MCF 10A (cell line): ENCODE data around the gene ANKMY1. TPM values are rescaled to one million over a fixed set of nuclear protein-coding genes. Genes with fewer than 3 reads are reported as not detected.

Source experiments
- BruUV-seq: library from RNA; stranded (reverse); fragments of 400-500 nt; replicated peaks from 2 replicates; lab custom pipeline; 2021; lab: Mats Ljungman, UMichigan
- CTCF ChIA-PET: fragments of 300-600 bp; sonication (Branson Sonifier 250); formaldehyde crosslinking; extraction: SDS; loops from one replicate; lab custom pipeline; 2021; ENCODE audit warnings: antibody characterized with exemption, inconsistent platforms; lab: Yijun Ruan, JAX
- POLR2A ChIA-PET: fragments of 300-600, 350-650 bp; sonication (Branson Sonifier 250); formaldehyde crosslinking; extraction: SDS; loops from one replicate; lab custom pipeline; 2020; ENCODE audit warnings: antibody characterized with exemption, inconsistent platforms; lab: Yijun Ruan, JAX
- DNase-seq: peaks from one replicate; pipeline ENCODE4 v3.0.0-alpha.2; 2018; ENCODE audit not compliant: unreplicated experiment
- H3K27ac Mint-ChIP-seq: one replicate; pipeline ENCODE4 v1.8.0; 2022; ENCODE audit warnings: mild to moderate bottlenecking, low read depth, mixed read lengths; ENCODE audit not compliant: unreplicated experiment
- H3K27me3 Mint-ChIP-seq: one replicate; pipeline ENCODE4 v1.8.0; 2022; ENCODE audit warnings: mixed read lengths; ENCODE audit not compliant: insufficient read depth, unreplicated experiment
- H3K36me3 Mint-ChIP-seq: one replicate; pipeline ENCODE4 v1.8.0; 2022; ENCODE audit warnings: mild to moderate bottlenecking, moderate library complexity, mixed read lengths; ENCODE audit not compliant: insufficient read depth, unreplicated experiment
- H3K4me1 Mint-ChIP-seq: one replicate; pipeline ENCODE4 v1.8.0; 2022; ENCODE audit warnings: mixed read lengths; ENCODE audit not compliant: insufficient read depth, unreplicated experiment
- H3K4me3 Mint-ChIP-seq: one replicate; pipeline ENCODE4 v1.8.0; 2022; ENCODE audit warnings: mild to moderate bottlenecking, moderate library complexity, mixed read lengths; ENCODE audit not compliant: unreplicated experiment
- H3K9me3 Mint-ChIP-seq: one replicate; pipeline ENCODE4 v1.8.0; 2022; ENCODE audit warnings: mixed read lengths; ENCODE audit not compliant: unreplicated experiment
- intact Hi-C: fragments of 100-400 bp; cut with micrococcal nuclease; formaldehyde crosslinking; loops from 2 replicates; pipeline ENCODE4 v1.14.1; 2022
- total RNA-seq: library from RNA; stranded (reverse); gene quantifications from 2 replicates; pipeline ENCODE4 v1.2.3, GENCODE V29; 2022
- TF ChIP-seq, protein P1 (sequence below): fragments of 200-600 bp; IDR thresholded peaks from one replicate; pipeline ENCODE4 v1.8.0; 2022; ENCODE audit warnings: antibody characterized with exemption, mild to moderate bottlenecking; ENCODE audit not compliant: unreplicated experiment

The ANKMY1 gene
- total RNA-seq, 1 experiment from 2014 or later = 22.2 TPM

DNA sequence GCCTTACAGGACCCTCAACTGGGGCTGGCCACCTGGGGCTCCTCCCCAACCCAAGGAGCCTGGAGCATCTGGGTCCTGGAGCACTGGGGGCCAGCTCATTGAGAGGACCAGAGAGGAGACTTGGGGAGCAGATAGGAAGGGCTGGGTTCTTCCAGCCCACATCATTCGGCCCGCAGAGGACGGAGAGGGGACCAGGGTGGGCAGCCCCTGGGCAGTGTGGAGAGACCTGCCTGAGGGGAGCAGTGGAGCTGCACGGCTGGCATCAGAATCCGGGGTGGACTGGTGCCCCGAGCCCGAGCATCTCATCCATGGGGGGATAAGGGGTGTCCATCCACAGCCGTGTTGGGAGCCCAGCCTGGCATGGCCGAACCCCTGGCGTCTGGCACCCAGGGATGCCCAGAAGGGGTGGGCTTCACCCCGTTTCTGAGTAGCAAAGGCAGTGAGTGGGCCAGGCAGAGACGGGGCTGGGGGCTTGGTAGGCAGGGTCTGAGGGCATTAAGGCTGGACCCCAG lies 111.1 kb downstream of the ANKMY1 start:
- H3K4me3 Mint-ChIP-seq = no peak overlapping the region
- no peak overlapping the region for H3K27ac Mint-ChIP-seq
- POLR2A ChIA-PET = no interaction called here
- CTCF ChIA-PET = interaction anchor here (1.1 kb wide), 1 partner anchor 8 kb away, joined by 3 read pairs; no protein-coding TSS in a partner anchor
- no peaks in the 10 kb centered on the region for H3K27me3 Mint-ChIP-seq
- intact Hi-C loops = no loop called here
- peaks cover 9% of the 10 kb centered on the region for H3K36me3 Mint-ChIP-seq
- no peaks in the 10 kb centered on the region for H3K9me3 Mint-ChIP-seq
- BruUV-seq = no TSS peak
- TF ChIP-seq, protein P1, sequence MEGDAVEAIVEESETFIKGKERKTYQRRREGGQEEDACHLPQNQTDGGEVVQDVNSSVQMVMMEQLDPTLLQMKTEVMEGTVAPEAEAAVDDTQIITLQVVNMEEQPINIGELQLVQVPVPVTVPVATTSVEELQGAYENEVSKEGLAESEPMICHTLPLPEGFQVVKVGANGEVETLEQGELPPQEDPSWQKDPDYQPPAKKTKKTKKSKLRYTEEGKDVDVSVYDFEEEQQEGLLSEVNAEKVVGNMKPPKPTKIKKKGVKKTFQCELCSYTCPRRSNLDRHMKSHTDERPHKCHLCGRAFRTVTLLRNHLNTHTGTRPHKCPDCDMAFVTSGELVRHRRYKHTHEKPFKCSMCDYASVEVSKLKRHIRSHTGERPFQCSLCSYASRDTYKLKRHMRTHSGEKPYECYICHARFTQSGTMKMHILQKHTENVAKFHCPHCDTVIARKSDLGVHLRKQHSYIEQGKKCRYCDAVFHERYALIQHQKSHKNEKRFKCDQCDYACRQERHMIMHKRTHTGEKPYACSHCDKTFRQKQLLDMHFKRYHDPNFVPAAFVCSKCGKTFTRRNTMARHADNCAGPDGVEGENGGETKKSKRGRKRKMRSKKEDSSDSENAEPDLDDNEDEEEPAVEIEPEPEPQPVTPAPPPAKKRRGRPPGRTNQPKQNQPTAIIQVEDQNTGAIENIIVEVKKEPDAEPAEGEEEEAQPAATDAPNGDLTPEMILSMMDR = no peak
- peaks cover 14% of the 10 kb centered on the region for H3K4me1 Mint-ChIP-seq
- DNase-seq = no peak

DNA sequence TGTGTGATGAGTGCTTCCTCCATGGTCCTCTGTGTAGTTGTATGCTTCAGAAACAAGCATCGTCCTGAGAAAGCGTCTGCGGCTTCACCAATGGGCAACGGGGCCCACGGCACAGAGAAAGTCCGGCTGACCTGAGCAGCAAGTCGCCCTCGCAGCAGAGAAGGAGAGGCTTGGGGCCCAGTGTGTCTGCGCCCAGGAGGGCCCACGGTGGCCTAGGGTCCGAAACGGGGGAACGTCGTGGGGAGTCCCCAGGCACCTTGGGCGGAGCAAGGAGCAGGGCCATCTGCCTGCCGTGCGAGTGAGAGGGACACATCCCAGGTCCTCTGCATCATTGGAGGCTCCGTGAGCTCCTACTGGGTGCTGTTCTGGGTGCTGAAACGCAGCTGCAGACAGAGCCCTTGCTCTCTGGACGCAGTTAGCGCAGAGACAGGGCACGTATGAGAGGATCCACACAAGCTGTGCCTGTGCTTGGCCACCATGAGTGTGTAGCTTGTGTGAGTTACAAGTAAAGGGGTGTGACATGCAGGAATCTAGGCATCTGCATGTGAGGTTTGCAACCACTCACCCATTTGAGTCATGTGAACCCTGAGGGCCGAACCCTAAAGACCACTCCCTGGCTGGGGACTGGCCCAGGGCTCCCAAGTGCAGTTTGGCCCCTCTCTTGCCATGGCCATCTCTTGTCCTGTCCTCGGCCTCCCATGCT lies 111.7 kb downstream of the ANKMY1 start:
- POLR2A ChIA-PET = no interaction called here
- DNase-seq = no peak
- H3K4me1 Mint-ChIP-seq = peaks cover 14% of the 10 kb centered on the region
- peaks cover 6% of the 10 kb centered on the region for H3K36me3 Mint-ChIP-seq
- no peaks in the 10 kb centered on the region for H3K9me3 Mint-ChIP-seq
- TF ChIP-seq, protein P1 = no peak
- CTCF ChIA-PET = interaction anchor here (1.1 to 1.4 kb wide), 2 partner anchors 8 to 214 kb away, joined by 3 to 6 read pairs; no protein-coding TSS in a partner anchor
- no peak overlapping the region for H3K27ac Mint-ChIP-seq
- BruUV-seq = no TSS peak
- intact Hi-C loops = no loop called here
- no peak overlapping the region for H3K4me3 Mint-ChIP-seq
- H3K27me3 Mint-ChIP-seq = no peaks in the 10 kb centered on the region

DNA sequence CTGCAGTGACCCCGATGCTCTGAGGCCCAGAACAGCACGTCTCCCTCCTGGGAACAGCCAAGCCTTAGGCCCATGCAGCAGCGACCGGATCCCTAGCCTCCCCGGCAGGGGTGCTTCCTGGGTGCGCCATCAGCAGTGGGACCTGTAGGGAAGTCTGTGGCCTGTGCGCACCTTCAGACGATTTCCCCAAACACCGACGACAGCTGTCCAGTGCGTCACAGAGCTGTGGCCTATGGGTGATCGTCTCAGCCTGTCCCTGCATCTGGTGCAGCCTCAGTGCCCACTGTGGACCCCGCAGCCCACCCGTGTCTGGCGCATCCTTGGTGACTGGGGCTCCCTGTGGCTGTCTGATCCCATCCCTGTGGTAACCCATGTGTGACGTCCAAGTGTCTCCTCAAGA lies 113.3 kb downstream of the ANKMY1 start:
- Mint-ChIP-seq H3K4me3 (no peak overlapping the region), H3K9me3 (no peaks in the 10 kb centered on the region), H3K27ac (no peak overlapping the region), H3K27me3 (no peaks in the 10 kb centered on the region), H3K36me3 (peaks cover 6% of the 10 kb centered on the region), H3K4me1 (no peaks in the 10 kb centered on the region)
- intact Hi-C loops = no loop called here
- BruUV-seq = no TSS peak
- TF ChIP-seq, protein P1 = no peak
- ChIA-PET POLR2A (no interaction called here), CTCF (interaction anchor here (0.5 to 1.4 kb wide), 4 partner anchors 16 to 273 kb away, joined by 3 to 6 read pairs (median 3); no protein-coding TSS in a partner anchor)
- no peak for DNase-seq

DNA sequence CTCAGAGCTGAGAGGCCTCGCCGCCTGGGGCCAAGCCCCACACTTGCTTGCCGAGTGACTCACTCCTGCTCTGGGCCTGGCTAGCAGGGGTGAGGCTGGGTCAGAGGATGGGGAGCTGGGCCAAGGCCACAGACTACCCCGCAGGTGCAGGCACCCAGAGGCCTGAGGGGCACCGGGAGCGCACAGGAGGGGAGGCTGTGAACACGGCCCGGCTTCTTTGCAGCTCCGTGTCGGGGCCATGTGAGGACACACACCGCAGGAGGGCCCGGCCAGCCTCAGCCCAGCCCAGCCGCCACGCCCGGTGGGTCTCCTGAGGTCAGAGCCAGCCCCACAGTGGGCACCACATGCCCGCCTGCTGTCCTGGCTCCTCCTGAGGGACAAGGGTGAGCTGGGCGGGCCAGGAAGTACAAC lies 113.9 kb downstream of the ANKMY1 start:
- Mint-ChIP-seq H3K36me3 (peaks cover 6% of the 10 kb centered on the region), H3K27me3 (no peaks in the 10 kb centered on the region), H3K27ac (no peak overlapping the region), H3K4me1 (no peaks in the 10 kb centered on the region), H3K4me3 (no peak overlapping the region), H3K9me3 (no peaks in the 10 kb centered on the region)
- no peak for DNase-seq
- TF ChIP-seq, protein P1 = no peak
- no TSS peak for BruUV-seq
- intact Hi-C loops = no loop called here
- ChIA-PET POLR2A (no interaction called here), CTCF (interaction anchor here (0.5 to 0.9 kb wide), 2 partner anchors 17 to 238 kb away, joined by 3 read pairs; no protein-coding TSS in a partner anchor)
